Prostate gland (tissue), 2 donors: Measurements from ENCODE around the gene LASP1. TPM values are rescaled to one million over a fixed set of nuclear protein-coding genes. Genes with fewer than 3 reads are reported as not detected.
A peak's percentile ranks its signal among the peaks of the same experiment; 100 is the strongest.

Experiments used
- DNase-seq: peaks from one replicate; pipeline ENCODE4 v3.0.0-alpha.2; 2019; ENCODE audit warnings: low spot score
- H3K27ac ChIP-seq, 2 donors: fragments of 200-600 bp; sonication (generic); 2 replicates each; pipeline ENCODE4 v1.5.1; 2017 to 2019
- H3K27me3 ChIP-seq: fragments of 200-600 bp; sonication (generic); replicated peaks from 2 replicates; pipeline ENCODE4 v1.5.1; 2019; ENCODE audit not compliant: insufficient read depth
- H3K36me3 ChIP-seq, 2 donors: fragments of 200-600 bp; sonication (generic); 1 replicate in 1 of 2; 2 replicates in 1 of 2; pipeline versions ENCODE4 v1.5.1 to v1.8.1; 2017 to 2019
- H3K4me1 ChIP-seq: fragments of 200-600 bp; sonication (generic); replicated peaks from 2 replicates; pipeline ENCODE4 v1.5.1; 2019
- H3K4me3 ChIP-seq, 2 donors: fragments of 200-600 bp; sonication (generic); 2 replicates each; pipeline ENCODE4 v1.5.1; 2017 to 2019
- H3K9me3 ChIP-seq: fragments of 200-600 bp; sonication (generic); 2 replicates; pipeline ENCODE4 v1.5.1; 2017
- CTCF ChIP-seq, 4 experiments: fragments of 200-600 bp in 2 of 4; fragments of 450-650 bp in 2 of 4; sonication (generic) in 2 of 4; IDR thresholded peaks; 1 replicate in 3 of 4; 2 replicates in 1 of 4; pipeline ENCODE4 v1.5.1; 2016 to 2019; ENCODE audit warnings: antibody characterized with exemption in 4 of 4, mild to moderate bottlenecking in 2 of 4, moderate library complexity in 2 of 4
- POLR2A ChIP-seq: fragments of 450-650 bp; IDR thresholded peaks from one replicate; pipeline ENCODE4 v1.6.1; 2016; ENCODE audit warnings: antibody characterized with exemption, mild to moderate bottlenecking
- POLR2AphosphoS5 ChIP-seq: sonication (generic); formaldehyde crosslinking; IDR thresholded peaks from one replicate; pipeline ENCODE4 v1.6.1; 2017; ENCODE audit warnings: antibody characterized with exemption
- WGBS: methylation state at CpG from one replicate; pipeline ENCODE4 v1.1.5; 2018; 5-methylcytosine and 5-hydroxymethylcytosine counted together
- intact Hi-C: fragments of 100-400 bp; cut with DNase I; formaldehyde crosslinking; loops from one replicate; pipeline ENCODE4 v1.14.2; 2022
- total RNA-seq, 2 donors: library from RNA; depleted of rRNA; stranded (reverse); fragments of >200 nt; gene quantifications; one replicate each; pipeline ENCODE4 v1.1.0, GENCODE V29; 2016

Gene LASP1
- total RNA-seq, 2 donors from 2014 or later, result 61.8 to 93.4 TPM

DNA sequence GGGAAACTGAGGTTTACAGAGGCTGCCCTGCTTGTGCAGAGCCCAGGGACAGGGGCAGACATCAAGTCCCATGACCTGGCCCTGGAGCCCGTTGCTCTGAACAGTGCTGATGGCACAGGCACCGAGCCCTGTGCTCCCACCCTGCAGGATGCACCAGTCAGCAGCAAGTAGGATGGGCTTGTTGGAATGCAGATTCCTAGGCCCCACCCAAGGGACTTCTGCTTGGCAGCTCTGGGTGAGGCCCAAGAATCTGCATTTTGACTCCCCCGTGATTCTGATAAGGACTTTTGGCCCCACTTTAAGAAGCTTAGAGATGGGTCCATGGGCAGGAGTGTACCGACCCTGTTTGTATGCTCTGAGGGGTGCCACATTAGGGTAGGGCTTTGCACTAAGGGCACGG lies 23.3 kb downstream of the LASP1 start:
- Histone ChIP-seq H3K27me3 (no peaks in the 10 kb centered on the region), H3K36me3 (no peaks in the 10 kb centered on the region), H3K9me3 (no peaks in the 10 kb centered on the region), H3K27ac (no peak overlapping the region), H3K4me1 (no peaks in the 10 kb centered on the region), H3K4me3 (no peak overlapping the region)
- WGBS, result 79% methylated on average over 5 of the region's 5 CpGs
- intact Hi-C loops, result no loop called here
- no peak for DNase-seq
- TF ChIP-seq CTCF (IDR thresholded peaks at IDR 0.05), result no peak

GRCh38 chr17:38893607-38894006 lies 23.7 kb downstream of the LASP1 start:
- no peaks in the 10 kb centered on the region for H3K27me3 ChIP-seq
- H3K4me1 ChIP-seq, result no peaks in the 10 kb centered on the region
- H3K27ac ChIP-seq, result no peak overlapping the region
- DNase-seq, result no peak
- intact Hi-C loops, result no loop called here
- H3K4me3 ChIP-seq, result no peak overlapping the region
- peaks cover 0 to 3% of the 10 kb centered on the region in 2 donors for H3K36me3 ChIP-seq
- 68% methylated on average over 6 of the region's 6 CpGs for WGBS
- TF ChIP-seq POLR2A (no peak), CTCF (IDR thresholded peaks at IDR 0.05) (no peak), POLR2AphosphoS5 (no peak)
- H3K9me3 ChIP-seq, result no peaks in the 10 kb centered on the region

DNA sequence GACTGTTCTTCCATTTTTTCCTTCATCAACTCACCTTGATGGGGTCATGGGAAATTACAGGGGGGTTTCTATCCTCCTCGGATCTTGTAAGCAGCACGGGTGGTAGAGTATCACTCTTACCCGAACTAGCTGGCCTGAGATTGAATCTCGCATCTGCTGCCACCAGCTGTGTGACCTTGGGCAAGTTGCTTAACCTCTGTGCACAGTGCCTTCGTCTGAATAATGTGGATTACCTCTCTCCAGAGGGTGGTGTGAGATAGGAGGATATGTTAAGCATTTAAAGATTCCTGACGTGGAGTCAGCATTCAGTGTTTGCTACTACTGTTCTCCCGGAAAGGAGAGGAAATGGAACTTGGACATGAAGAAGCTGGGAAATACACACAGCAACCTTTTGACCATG lies 24.4 kb downstream of the LASP1 start:
- Histone ChIP-seq H3K27ac (no peak overlapping the region), H3K9me3 (no peaks in the 10 kb centered on the region), H3K4me3 (no peak overlapping the region), H3K27me3 (no peaks in the 10 kb centered on the region), H3K4me1 (no peaks in the 10 kb centered on the region), H3K36me3 (peaks cover 0 to 3% of the 10 kb centered on the region in 2 donors)
- no peak for DNase-seq
- intact Hi-C loops, result no loop called here
- TF ChIP-seq CTCF (IDR thresholded peaks at IDR 0.05) (no peak), POLR2A (no peak), POLR2AphosphoS5 (no peak)
- 73% methylated on average over 7 of the region's 7 CpGs for WGBS

- intact Hi-C loops, result no loop called here
- H3K27ac ChIP-seq, result peak overlapping the region in 1 of 2 donors; percentile 39
- H3K27me3 ChIP-seq, result no peaks in the 10 kb centered on the region
- no peaks in the 10 kb centered on the region for H3K4me1 ChIP-seq
- no peaks in the 10 kb centered on the region for H3K9me3 ChIP-seq
- H3K4me3 ChIP-seq, result no peak overlapping the region
- peaks cover 0 to 3% of the 10 kb centered on the region in 2 donors for H3K36me3 ChIP-seq
- 67% methylated on average over 13 of the region's 13 CpGs for WGBS
- no peak for DNase-seq
- no peak for TF ChIP-seq POLR2AphosphoS5
- TF ChIP-seq POLR2A, result no peak
- TF ChIP-seq CTCF (IDR thresholded peaks at IDR 0.05), result no peak
Measured at GRCh38 chr17:38896346-38896954, 26.6 kb downstream of the LASP1 start.

- intact Hi-C loops, result no loop called here
- peaks cover 0 to 3% of the 10 kb centered on the region in 2 donors for H3K36me3 ChIP-seq
- WGBS, result 48% methylated on average over 6 of the region's 6 CpGs
- H3K4me3 ChIP-seq, result no peak overlapping the region
- DNase-seq, result no peak
- TF ChIP-seq CTCF (IDR thresholded peaks at IDR 0.05) (no peak), POLR2AphosphoS5 (no peak), POLR2A (no peak)
- no peaks in the 10 kb centered on the region for H3K9me3 ChIP-seq
- H3K27ac ChIP-seq, result peak overlapping the region in 1 of 2 donors; percentile 39
- H3K4me1 ChIP-seq, result no peaks in the 10 kb centered on the region
- no peaks in the 10 kb centered on the region for H3K27me3 ChIP-seq
Measured at GRCh38 chr17:38897176-38897575, 27.3 kb downstream of the LASP1 start.
